Measurements from ENCODE around the gene CSGALNACT2.

Gene CSGALNACT2

GRCh38 chr10:43124574-43125273 lies 13.5 kb upstream of the CSGALNACT2 start:
- TF ChIP-seq GATA1 (IDR thresholded peaks at IDR 0.05; ENCODE audit: low read depth, low read length): no peak
- TF ChIP-seq POLR2A (IDR thresholded peaks at IDR 0.05; ENCODE audit: low read length): no peak
- no peak for DNase-seq

- no peak for DNase-seq
- TF ChIP-seq POLR2A (IDR thresholded peaks at IDR 0.05; ENCODE audit: low read length) (no peak), GATA1 (IDR thresholded peaks at IDR 0.05; ENCODE audit: low read depth, low read length) (no peak)
Measured at GRCh38 chr10:43125274-43125845, 12.9 kb upstream of the CSGALNACT2 start.

- DNase-seq: no peak
- TF ChIP-seq GATA1 (IDR thresholded peaks at IDR 0.05; ENCODE audit: low read depth, low read length): no peak
Measured at GRCh38 chr10:43125881-43126731, 12.1 kb upstream of the CSGALNACT2 start.

GRCh38 chr10:43126759-43127424 lies 11.4 kb upstream of the CSGALNACT2 start:
- TF ChIP-seq POLR2A (IDR thresholded peaks at IDR 0.05; ENCODE audit: low read length): no peak
- no peak for DNase-seq

GRCh38 chr10:43127442-43127841 lies 10.8 kb upstream of the CSGALNACT2 start:
- TF ChIP-seq POLR2A (IDR thresholded peaks at IDR 0.05; ENCODE audit: low read length) (no peak), GATA1 (IDR thresholded peaks at IDR 0.05; ENCODE audit: low read depth, low read length) (no peak)
- DNase-seq: no peak

- DNase-seq: no peak
- TF ChIP-seq GATA1 (IDR thresholded peaks at IDR 0.05; ENCODE audit: low read depth, low read length) (no peak), POLR2A (IDR thresholded peaks at IDR 0.05; ENCODE audit: low read length) (no peak)
Measured at GRCh38 chr10:43128331-43128730, 9.9 kb upstream of the CSGALNACT2 start.

- TF ChIP-seq POLR2A (IDR thresholded peaks at IDR 0.05; ENCODE audit: low read length): no peak
- TF ChIP-seq GATA1 (IDR thresholded peaks at IDR 0.05; ENCODE audit: low read depth, low read length): no peak
- no peak for DNase-seq
Measured at GRCh38 chr10:43128958-43129706, 9.1 kb upstream of the CSGALNACT2 start.

GRCh38 chr10:43130770-43131171 lies 7.5 kb upstream of the CSGALNACT2 start:
- TF ChIP-seq POLR2A (IDR thresholded peaks at IDR 0.05; ENCODE audit: low read length): no peak
- TF ChIP-seq GATA1 (IDR thresholded peaks at IDR 0.05; ENCODE audit: low read depth, low read length): no peak
- DNase-seq: no peak

- no peak for TF ChIP-seq POLR2A (IDR thresholded peaks at IDR 0.05; ENCODE audit: low read length)
- no peak for TF ChIP-seq GATA1 (IDR thresholded peaks at IDR 0.05; ENCODE audit: low read depth, low read length)
- no peak for DNase-seq
Measured at GRCh38 chr10:43131256-43131655, 7.0 kb upstream of the CSGALNACT2 start.

GRCh38 chr10:43131906-43132305 lies 6.3 kb upstream of the CSGALNACT2 start:
- no peak for TF ChIP-seq POLR2A (IDR thresholded peaks at IDR 0.05; ENCODE audit: low read length)
- no peak for DNase-seq

GRCh38 chr10:43132867-43133787 lies 5.1 kb upstream of the CSGALNACT2 start:
- TF ChIP-seq GATA1 (IDR thresholded peaks at IDR 0.05; ENCODE audit: low read depth, low read length) (no peak), POLR2A (IDR thresholded peaks at IDR 0.05; ENCODE audit: low read length) (no peak)
- DNase-seq: no peak

- no peak for DNase-seq
- TF ChIP-seq POLR2A (IDR thresholded peaks at IDR 0.05; ENCODE audit: low read length): no peak
- TF ChIP-seq GATA1 (IDR thresholded peaks at IDR 0.05; ENCODE audit: low read depth, low read length): no peak
Measured at GRCh38 chr10:43134126-43134905, 3.9 kb upstream of the CSGALNACT2 start.

Data from erythroblast (primary cell).